ENCODE results near the gene CAPN13.

CAPN13 gene, protein sequence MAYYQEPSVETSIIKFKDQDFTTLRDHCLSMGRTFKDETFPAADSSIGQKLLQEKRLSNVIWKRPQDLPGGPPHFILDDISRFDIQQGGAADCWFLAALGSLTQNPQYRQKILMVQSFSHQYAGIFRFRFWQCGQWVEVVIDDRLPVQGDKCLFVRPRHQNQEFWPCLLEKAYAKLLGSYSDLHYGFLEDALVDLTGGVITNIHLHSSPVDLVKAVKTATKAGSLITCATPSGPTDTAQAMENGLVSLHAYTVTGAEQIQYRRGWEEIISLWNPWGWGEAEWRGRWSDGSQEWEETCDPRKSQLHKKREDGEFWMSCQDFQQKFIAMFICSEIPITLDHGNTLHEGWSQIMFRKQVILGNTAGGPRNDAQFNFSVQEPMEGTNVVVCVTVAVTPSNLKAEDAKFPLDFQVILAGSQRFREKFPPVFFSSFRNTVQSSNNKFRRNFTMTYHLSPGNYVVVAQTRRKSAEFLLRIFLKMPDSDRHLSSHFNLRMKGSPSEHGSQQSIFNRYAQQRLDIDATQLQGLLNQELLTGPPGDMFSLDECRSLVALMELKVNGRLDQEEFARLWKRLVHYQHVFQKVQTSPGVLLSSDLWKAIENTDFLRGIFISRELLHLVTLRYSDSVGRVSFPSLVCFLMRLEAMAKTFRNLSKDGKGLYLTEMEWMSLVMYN

DNA sequence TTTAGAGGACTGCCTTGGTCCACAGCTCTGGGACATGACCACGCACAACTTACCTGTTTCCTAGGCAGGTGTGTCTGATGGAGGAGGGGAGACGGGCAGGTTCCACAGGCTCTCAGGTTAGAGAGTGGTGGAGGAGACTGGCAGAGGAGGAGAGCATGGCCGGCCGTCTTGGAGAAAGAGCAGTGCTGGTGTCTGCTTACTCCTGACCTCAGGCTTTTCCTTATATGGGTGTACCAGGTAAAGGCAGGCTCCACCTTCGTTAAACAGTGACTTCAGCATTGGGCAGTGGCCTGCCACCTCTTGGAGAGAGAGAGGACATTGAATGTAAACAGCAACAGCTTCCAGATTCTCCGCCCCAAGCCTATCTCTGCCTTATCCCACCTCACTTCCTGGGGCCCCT is at the start of gene CAPN13:
Gene CAPN13 (minus strand): TSS at position 198 of the 400 bp plus-strand sequence. CDS start 20,121 bp downstream, outside the sequence.
- DNase-seq (ENCODE audit: low read depth), result no peak

GRCh38 chr2:30847841-30848240 is 40.6 kb upstream of the CAPN13 start:
- DNase-seq (ENCODE audit: low read depth), result no peak

- DNase-seq (ENCODE audit: low read depth), result no peak
Measured at GRCh38 chr2:30847329-30847728, 40.1 kb upstream of the CAPN13 start.

DNA sequence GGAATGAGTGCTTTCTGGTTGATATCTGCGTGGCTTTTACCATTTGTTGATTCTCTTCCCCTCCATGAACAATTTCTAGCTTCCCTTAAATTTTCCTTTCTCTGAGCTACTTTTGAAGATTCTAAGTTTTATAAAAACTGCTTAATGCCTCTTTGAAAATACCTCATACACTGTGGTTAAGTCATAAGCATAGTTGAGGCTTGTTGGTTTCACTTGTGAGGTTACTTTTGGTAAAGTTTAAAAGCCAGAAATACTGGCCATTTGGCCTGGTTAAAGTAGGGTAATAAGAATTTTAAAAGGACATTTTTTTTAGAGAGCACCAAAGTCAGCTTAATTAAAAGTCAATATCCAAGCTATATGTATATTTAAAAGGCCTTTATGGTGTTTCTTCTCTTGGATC is 21.3 kb upstream of the CAPN13 start:
- no peak for DNase-seq (ENCODE audit: low read depth)

GRCh38 chr2:30826916-30827315 is 19.7 kb upstream of the CAPN13 start:
- DNase-seq (ENCODE audit: low read depth), result no peak

DNA sequence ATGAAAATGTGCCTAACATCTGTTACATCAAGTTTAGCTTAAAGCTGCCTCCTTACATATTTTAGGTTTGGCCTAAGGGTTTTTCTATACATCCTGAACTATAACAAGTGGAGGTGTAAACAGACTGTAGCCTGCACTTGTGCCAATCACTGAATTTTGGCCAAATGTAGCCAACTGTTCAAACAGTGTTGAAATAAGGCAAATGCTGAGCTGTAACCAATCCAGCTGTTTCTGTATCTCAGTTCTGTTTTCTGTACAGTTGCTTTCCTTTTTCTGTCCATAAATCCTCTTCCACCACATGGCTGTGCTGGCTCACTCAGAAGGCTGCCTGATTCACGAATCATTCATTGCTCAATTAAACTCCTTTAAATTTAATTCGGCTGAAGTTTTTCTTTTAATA is 19.2 kb upstream of the CAPN13 start:
- no peak for DNase-seq (ENCODE audit: low read depth)

DNA sequence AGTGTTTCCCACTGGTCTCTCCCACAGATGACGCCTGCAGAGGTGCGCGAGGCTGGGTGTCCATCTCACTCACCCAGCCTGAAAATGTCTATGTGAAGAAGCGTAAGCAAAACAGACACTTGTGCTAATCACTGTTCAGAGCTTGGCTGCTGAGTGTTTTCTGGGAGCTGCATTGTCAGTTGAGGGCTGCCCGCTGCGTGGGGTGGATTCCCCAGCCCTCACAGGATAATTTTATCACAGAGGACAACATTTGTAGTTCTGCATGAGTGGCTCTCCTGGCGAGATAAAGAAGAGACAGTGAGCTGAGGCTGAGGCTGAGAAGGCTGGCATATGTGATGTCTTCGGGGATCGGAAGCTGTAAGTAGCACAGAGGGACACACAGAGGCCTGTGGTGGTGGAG is 16.2 kb upstream of the CAPN13 start:
- no peak for DNase-seq (ENCODE audit: low read depth)

GRCh38 chr2:30821960-30822359 is 14.7 kb upstream of the CAPN13 start:
- no peak for DNase-seq (ENCODE audit: low read depth)

DNA sequence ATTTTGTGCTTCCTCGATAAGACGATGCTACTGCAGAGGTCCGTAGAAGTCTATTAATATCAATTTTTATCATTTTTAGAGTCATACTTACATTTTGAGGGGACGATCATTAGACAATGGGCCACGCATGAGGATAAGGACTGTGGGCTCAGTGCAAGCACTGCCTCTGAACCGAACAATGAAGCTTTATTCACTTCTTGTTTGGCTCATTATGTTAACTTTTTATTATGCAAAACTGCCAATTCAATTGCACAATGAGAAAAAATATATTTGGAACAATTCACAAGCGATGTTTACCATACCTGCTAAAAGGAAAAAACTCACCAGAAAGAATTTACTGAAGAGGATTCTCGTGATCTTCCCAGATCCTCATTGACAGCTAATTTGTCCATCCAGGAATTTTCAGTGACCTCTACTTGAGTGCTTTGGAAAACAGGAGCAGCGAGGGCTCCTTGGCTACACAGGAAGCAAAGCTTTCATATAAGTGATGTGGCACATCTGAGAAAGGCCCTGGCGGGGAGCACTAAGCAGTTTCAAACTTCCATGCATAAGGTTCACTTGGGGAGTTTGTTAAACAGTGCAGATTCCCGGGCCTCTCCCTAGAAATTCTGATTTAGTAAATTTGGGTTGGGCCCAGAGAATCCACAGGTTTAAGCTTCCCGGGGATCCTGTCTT is 13.3 kb upstream of the CAPN13 start:
- no peak for DNase-seq (ENCODE audit: low read depth)

GRCh38 chr2:30809938-30810337 is 2.7 kb upstream of the CAPN13 start:
- DNase-seq (ENCODE audit: low read depth), result no peak

- DNase-seq (ENCODE audit: low read depth), result no peak
Measured at GRCh38 chr2:30808695-30809094, 1.4 kb upstream of the CAPN13 start.

GRCh38 chr2:30803281-30803680 is 4.0 kb downstream of the CAPN13 start:
- no peak for DNase-seq (ENCODE audit: low read depth)

- no peak for DNase-seq (ENCODE audit: low read depth)
Measured at GRCh38 chr2:30802611-30803010, 4.6 kb downstream of the CAPN13 start.

- no peak for DNase-seq (ENCODE audit: low read depth)
Measured at GRCh38 chr2:30801821-30802455, 5.3 kb downstream of the CAPN13 start.

- no peak for DNase-seq (ENCODE audit: low read depth)
Measured at GRCh38 chr2:30800159-30800558, 7.1 kb downstream of the CAPN13 start.

DNA sequence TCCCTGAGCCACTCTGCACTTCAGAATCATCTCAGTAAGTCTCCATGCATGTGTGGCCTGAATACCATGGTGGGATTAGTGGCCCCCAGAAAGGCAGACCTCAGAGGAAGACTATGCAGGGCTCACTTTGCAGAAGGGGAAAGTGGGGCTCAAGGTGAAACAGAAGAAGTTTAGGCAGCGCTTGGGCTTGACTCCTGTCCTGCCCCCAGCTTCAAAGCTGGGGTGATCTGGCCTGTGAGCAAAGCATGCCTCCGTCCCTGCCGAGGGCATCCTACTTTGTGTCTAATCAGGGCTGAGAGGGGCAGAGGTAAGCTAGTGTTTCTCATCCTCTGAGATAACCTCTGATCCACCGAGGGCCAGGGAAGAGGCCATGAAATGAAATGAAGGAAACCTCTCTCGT is 7.9 kb downstream of the CAPN13 start:
- DNase-seq (ENCODE audit: low read depth), result no peak

- no peak for DNase-seq (ENCODE audit: low read depth)
Measured at GRCh38 chr2:30798536-30798991, 8.7 kb downstream of the CAPN13 start.

DNA sequence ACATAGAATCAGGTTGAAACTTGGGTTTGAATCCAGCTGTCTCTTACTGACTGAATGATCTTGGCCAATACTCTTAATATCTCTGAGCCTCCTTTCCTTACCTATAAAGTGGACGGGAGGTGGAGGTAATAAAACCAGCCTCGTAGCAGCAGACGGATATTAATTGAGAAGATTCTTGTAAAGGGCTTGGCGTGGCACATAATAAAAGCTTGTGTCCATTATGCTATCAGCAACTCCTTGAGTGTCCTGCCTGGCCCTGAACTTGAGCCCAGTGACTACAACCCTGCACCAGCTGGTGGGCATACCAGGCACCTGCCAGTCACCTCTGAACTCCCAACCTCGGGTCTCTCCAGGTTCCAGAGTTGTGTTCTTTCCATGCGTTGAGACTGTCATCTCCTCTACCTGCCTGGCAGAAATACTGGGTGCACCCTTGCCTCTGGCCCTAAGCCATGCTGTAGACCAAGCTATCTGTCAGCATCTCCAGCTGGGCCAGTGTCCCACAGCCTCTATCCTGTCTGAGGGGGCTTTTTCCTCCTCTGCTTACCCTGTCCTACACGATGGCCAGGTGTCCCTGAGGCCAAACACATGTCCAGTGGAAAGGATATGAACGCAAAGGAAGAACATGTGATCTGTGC is 9.7 kb downstream of the CAPN13 start:
- no peak for DNase-seq (ENCODE audit: low read depth)

DNA sequence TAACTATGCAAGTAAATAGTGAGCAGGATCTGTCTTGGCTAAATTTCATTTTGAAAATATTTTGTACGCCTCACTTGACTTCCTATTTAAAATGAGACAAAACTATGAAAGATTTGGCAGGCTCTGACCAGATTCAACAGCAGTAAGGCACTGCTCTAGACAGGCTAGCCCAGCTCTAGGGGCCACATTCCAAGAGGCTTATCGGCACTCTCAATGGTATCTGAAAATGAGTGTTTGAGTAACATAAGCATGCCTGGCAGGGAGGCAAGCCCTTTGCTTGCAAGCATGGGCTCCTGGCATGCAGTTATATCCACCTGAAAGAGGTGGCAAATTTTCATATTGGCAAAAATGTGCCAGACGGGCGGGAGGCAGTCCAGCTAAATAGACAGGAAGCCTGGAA is 10.5 kb downstream of the CAPN13 start:
- no peak for DNase-seq (ENCODE audit: low read depth)

DNA sequence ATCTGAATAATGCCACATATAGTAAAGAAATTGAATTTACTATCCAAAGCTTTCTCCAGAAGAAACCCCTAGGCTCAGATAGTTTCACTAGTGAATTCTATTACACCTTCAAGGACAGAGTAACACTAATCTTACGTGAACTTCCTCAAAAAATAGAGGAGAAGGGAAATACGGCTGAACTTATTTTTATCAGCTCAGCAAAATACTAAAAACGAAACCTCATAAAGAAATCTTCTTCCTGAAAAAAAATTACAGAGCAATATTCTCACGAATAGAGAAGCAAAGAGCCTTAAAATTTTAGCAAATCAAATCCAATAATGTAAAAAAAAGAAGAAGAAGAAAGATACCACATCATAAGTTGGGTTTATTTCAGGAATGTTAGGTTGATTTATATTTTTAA is 14.7 kb downstream of the CAPN13 start:
- DNase-seq (ENCODE audit: low read depth), result no peak

- DNase-seq (ENCODE audit: low read depth), result no peak
Measured at GRCh38 chr2:30790879-30791278, 16.4 kb downstream of the CAPN13 start.

- no peak for DNase-seq (ENCODE audit: low read depth)
Measured at GRCh38 chr2:30789670-30790210, 17.5 kb downstream of the CAPN13 start.

Measured in iris pigment epithelial cell (primary cell).